Activated naive CD4-positive, alpha-beta T cell treated with anti-CD3 and anti-CD28 coated beads, Interleukin-2, amount 50 U/mL, for 24 hours (primary cell): ENCODE results near the gene IRX2.

Experiments used
- H3K27ac Mint-ChIP-seq: one replicate; pipeline ENCODE4 v1.8.0; 2021; ENCODE audit warnings: mild to moderate bottlenecking, mixed read lengths
- H3K27me3 Mint-ChIP-seq: one replicate; pipeline ENCODE4 v1.8.0; 2021; ENCODE audit warnings: mixed read lengths
- H3K36me3 Mint-ChIP-seq: one replicate; pipeline ENCODE4 v1.8.0; 2021; ENCODE audit warnings: mixed read lengths
- H3K4me1 Mint-ChIP-seq: one replicate; pipeline ENCODE4 v1.8.0; 2021; ENCODE audit warnings: mixed read lengths
- H3K4me3 Mint-ChIP-seq: one replicate; pipeline ENCODE4 v1.8.0; 2021; ENCODE audit warnings: mild to moderate bottlenecking, mixed read lengths
- H3K9me3 Mint-ChIP-seq: one replicate; pipeline ENCODE4 v1.8.0; 2021; ENCODE audit warnings: mixed read lengths

IRX2 gene

GRCh38 chr5:2750026-2750757 lies 1.3 kb downstream of the IRX2 start:
- Mint-ChIP-seq H3K9me3 (no peaks in the 10 kb centered on the region), H3K36me3 (peaks cover 5% of the 10 kb centered on the region), H3K4me1 (peaks cover 14% of the 10 kb centered on the region), H3K27ac (peak overlapping the region; percentile 24), H3K4me3 (no peak overlapping the region), H3K27me3 (peaks cover 40% of the 10 kb centered on the region)

- Mint-ChIP-seq H3K27ac (peak overlapping the region; percentile 68), H3K27me3 (peaks cover 45% of the 10 kb centered on the region)
Observed at GRCh38 chr5:2749514-2750025, 1.9 kb downstream of the IRX2 start.

GRCh38 chr5:2748861-2749513 lies 2.5 kb downstream of the IRX2 start:
- H3K27ac Mint-ChIP-seq, result peak overlapping the region; percentile 68
- no peak overlapping the region for H3K4me3 Mint-ChIP-seq
- no peaks in the 10 kb centered on the region for H3K9me3 Mint-ChIP-seq
- H3K4me1 Mint-ChIP-seq, result peaks cover 8% of the 10 kb centered on the region
- peaks cover 5% of the 10 kb centered on the region for H3K36me3 Mint-ChIP-seq
- H3K27me3 Mint-ChIP-seq, result peaks cover 45% of the 10 kb centered on the region

More at GRCh38 chr5:2749514-2750025, 1.9 kb downstream of the IRX2 start:
- Mint-ChIP-seq H3K4me3 (no peak overlapping the region), H3K4me1 (peaks cover 14% of the 10 kb centered on the region), H3K9me3 (no peaks in the 10 kb centered on the region), H3K36me3 (peaks cover 5% of the 10 kb centered on the region)

GRCh38 chr5:2748179-2748860 lies 3.2 kb downstream of the IRX2 start:
- peaks cover 7% of the 10 kb centered on the region for H3K4me1 Mint-ChIP-seq
- H3K27ac Mint-ChIP-seq, result no peak overlapping the region
- no peaks in the 10 kb centered on the region for H3K9me3 Mint-ChIP-seq
- peaks cover 5% of the 10 kb centered on the region for H3K36me3 Mint-ChIP-seq
- H3K4me3 Mint-ChIP-seq, result no peak overlapping the region
- H3K27me3 Mint-ChIP-seq, result peaks cover 47% of the 10 kb centered on the region

- H3K4me1 Mint-ChIP-seq, result peaks cover 7% of the 10 kb centered on the region
- H3K9me3 Mint-ChIP-seq, result no peaks in the 10 kb centered on the region
- H3K27ac Mint-ChIP-seq, result no peak overlapping the region
- H3K27me3 Mint-ChIP-seq, result peaks cover 46% of the 10 kb centered on the region
- peaks cover 5% of the 10 kb centered on the region for H3K36me3 Mint-ChIP-seq
- H3K4me3 Mint-ChIP-seq, result no peak overlapping the region
Observed at GRCh38 chr5:2747363-2748162, 3.9 kb downstream of the IRX2 start.

- Mint-ChIP-seq H3K27me3 (peaks cover 50% of the 10 kb centered on the region), H3K4me3 (no peak overlapping the region), H3K36me3 (peaks cover 5% of the 10 kb centered on the region), H3K9me3 (no peaks in the 10 kb centered on the region), H3K4me1 (peaks cover 7% of the 10 kb centered on the region), H3K27ac (no peak overlapping the region)
Observed at GRCh38 chr5:2746561-2747032, 4.9 kb downstream of the IRX2 start.

GRCh38 chr5:2744485-2744884 lies 7.0 kb downstream of the IRX2 start:
- Mint-ChIP-seq H3K4me1 (peaks cover 3% of the 10 kb centered on the region), H3K27me3 (peaks cover 52% of the 10 kb centered on the region), H3K36me3 (peaks cover 2% of the 10 kb centered on the region), H3K4me3 (no peak overlapping the region), H3K9me3 (no peaks in the 10 kb centered on the region), H3K27ac (no peak overlapping the region)

GRCh38 chr5:2742921-2743679 lies 8.4 kb downstream of the IRX2 start:
- no peaks in the 10 kb centered on the region for H3K36me3 Mint-ChIP-seq
- H3K9me3 Mint-ChIP-seq, result no peaks in the 10 kb centered on the region
- no peak overlapping the region for H3K27ac Mint-ChIP-seq
- no peak overlapping the region for H3K4me3 Mint-ChIP-seq
- peaks cover 51% of the 10 kb centered on the region for H3K27me3 Mint-ChIP-seq
- no peaks in the 10 kb centered on the region for H3K4me1 Mint-ChIP-seq

GRCh38 chr5:2741956-2742355 lies 9.5 kb downstream of the IRX2 start:
- Mint-ChIP-seq H3K4me1 (no peaks in the 10 kb centered on the region), H3K27me3 (peaks cover 47% of the 10 kb centered on the region), H3K9me3 (no peaks in the 10 kb centered on the region), H3K4me3 (no peak overlapping the region), H3K27ac (no peak overlapping the region), H3K36me3 (no peaks in the 10 kb centered on the region)

- Mint-ChIP-seq H3K4me1 (no peaks in the 10 kb centered on the region), H3K36me3 (no peaks in the 10 kb centered on the region), H3K4me3 (no peak overlapping the region), H3K27ac (no peak overlapping the region), H3K27me3 (peaks cover 40% of the 10 kb centered on the region), H3K9me3 (no peaks in the 10 kb centered on the region)
Observed at GRCh38 chr5:2740876-2741555, 10.5 kb downstream of the IRX2 start.

GRCh38 chr5:2740051-2740875 lies 11.2 kb downstream of the IRX2 start:
- H3K27ac Mint-ChIP-seq, result no peak overlapping the region
- H3K36me3 Mint-ChIP-seq, result no peaks in the 10 kb centered on the region
- no peak overlapping the region for H3K4me3 Mint-ChIP-seq
- no peaks in the 10 kb centered on the region for H3K4me1 Mint-ChIP-seq
- H3K27me3 Mint-ChIP-seq, result peaks cover 36% of the 10 kb centered on the region
- no peaks in the 10 kb centered on the region for H3K9me3 Mint-ChIP-seq

- no peaks in the 10 kb centered on the region for H3K36me3 Mint-ChIP-seq
- no peaks in the 10 kb centered on the region for H3K9me3 Mint-ChIP-seq
- no peak overlapping the region for H3K27ac Mint-ChIP-seq
- no peak overlapping the region for H3K4me3 Mint-ChIP-seq
- H3K4me1 Mint-ChIP-seq, result no peaks in the 10 kb centered on the region
- H3K27me3 Mint-ChIP-seq, result peaks cover 30% of the 10 kb centered on the region
Observed at GRCh38 chr5:2739360-2740050, 12.0 kb downstream of the IRX2 start.

- peaks cover 24% of the 10 kb centered on the region for H3K27me3 Mint-ChIP-seq
- H3K36me3 Mint-ChIP-seq, result no peaks in the 10 kb centered on the region
Observed at GRCh38 chr5:2738700-2739359, 12.6 kb downstream of the IRX2 start.

More at GRCh38 chr5:2738700-2739359, 12.6 kb downstream of the IRX2 start:
- no peaks in the 10 kb centered on the region for H3K4me1 Mint-ChIP-seq
- no peak overlapping the region for H3K4me3 Mint-ChIP-seq
- H3K27ac Mint-ChIP-seq, result no peak overlapping the region
- no peaks in the 10 kb centered on the region for H3K9me3 Mint-ChIP-seq
